Ovary (tissue), 9 donors: Measurements from ENCODE around the gene MACROH2A2. TPM values are rescaled to one million over a fixed set of nuclear protein-coding genes. Genes with fewer than 3 reads are reported as not detected.

Experiments
- DNase-seq, 5 donors: peaks; one replicate each; pipeline ENCODE4 v3.0.0-alpha.2; 2019 to 2020
- H3K27ac ChIP-seq, 2 donors: fragments of 200-600 bp; one replicate each; pipeline versions ENCODE4 v1.5.1 to v1.8.0; 2019 to 2022
- H3K27me3 ChIP-seq: fragments of 200-600 bp; one replicate; pipeline ENCODE4 v1.8.0; 2022
- H3K36me3 ChIP-seq: fragments of 200-600 bp; sonication (generic); one replicate; pipeline ENCODE4 v1.5.1; 2019
- H3K4me1 ChIP-seq: one replicate; pipeline ENCODE4 v1.8.1; 2013; ENCODE audit warnings: mild to moderate bottlenecking, moderate library complexity; ENCODE audit not compliant: insufficient read depth
- H3K4me3 ChIP-seq: fragments of 200-600 bp; sonication (generic); one replicate; pipeline ENCODE4 v1.5.1; 2017
- H3K9me3 ChIP-seq, 2 donors: fragments of 200-600 bp in 1 of 2; sonication (generic) in 1 of 2; one replicate each; pipeline versions ENCODE4 v1.5.1 to v1.8.1; 2013 to 2019; ENCODE audit warnings: mild to moderate bottlenecking in 1 of 2, moderate library complexity in 1 of 2
- EP300 ChIP-seq: sonication (generic); formaldehyde crosslinking; IDR thresholded peaks from one replicate; pipeline ENCODE4 v1.6.1; 2017; ENCODE audit warnings: antibody characterized with exemption
- POLR2A ChIP-seq: fragments of 450-650 bp; IDR thresholded peaks from one replicate; pipeline ENCODE4 v1.6.1; 2017; ENCODE audit warnings: antibody characterized with exemption, mild to moderate bottlenecking, moderate library complexity
- WGBS, 3 donors: extraction: QIAGEN DNeasy Blood & Tissue Kit in 1 of 3; methylation state at CpG; one replicate each; pipeline versions ENCODE4 v1.1.5 to v1.1.7; 2013 to 2017; 5-methylcytosine and 5-hydroxymethylcytosine counted together
- intact Hi-C, 4 donors: fragments of 100-400 bp; cut with DNase I; formaldehyde crosslinking; loops; one replicate each; pipeline versions ENCODE4 v1.11.0 to v1.15.1; 2022 to 2023
- polyA plus RNA-seq, 2 donors: library from polyadenylated mRNA; stranded (reverse); fragments of 200-250 nt in 1 of 2; fragments of 350-450 nt in 1 of 2; fragmentation: Illumina TruSeq in 1 of 2; extraction: RNeasy Lipid Tissue Mini Kit (QIAGEN cat#74804) in 1 of 2; gene quantifications; one replicate each; pipeline ENCODE4 v1.2.3, GENCODE V29; 2013 to 2014
- total RNA-seq, 7 donors: library from RNA; depleted of rRNA in 2 of 7; stranded (reverse); fragments of >200 nt in 2 of 7; fragmentation: NEBNext Ultra II Directional in 3 of 7; extraction: Animal tissue kit (Norgen Biotek cat#: 25700) in 3 of 7; gene quantifications; one replicate each; pipeline versions ENCODE4 v1.1.0 to v1.2.4, GENCODE V29; 2016 to 2023
- TF ChIP-seq, protein P1 (sequence below), 3 donors: fragments of 450-650 bp in 2 of 3; fragments of 200-600 bp in 1 of 3; IDR thresholded peaks; one replicate each; pipeline versions ENCODE4 v1.5.1 to v1.8.0; 2016 to 2022; ENCODE audit warnings: antibody characterized with exemption in 3 of 3, mild to moderate bottlenecking in 1 of 3
- donor health status: DM: no; HTN: no; CAD: no; lungs with moderate emphysema.
- donor health status: DM: no; HTN: no; CAD: no.
- donor health status: Bipolar disorder and iron deficiency.
- donor health status: DM: yes; HTN: yes; CAD: no.
- donor health status: DM: no; HTN: no; CAD: no.
- donor health status: DM: yes; HTN: yes; CAD: no.

MACROH2A2 gene
- total and polyA plus RNA-seq, 9 donors: 6.3 to 24.6 (median 19.3) TPM

DNA sequence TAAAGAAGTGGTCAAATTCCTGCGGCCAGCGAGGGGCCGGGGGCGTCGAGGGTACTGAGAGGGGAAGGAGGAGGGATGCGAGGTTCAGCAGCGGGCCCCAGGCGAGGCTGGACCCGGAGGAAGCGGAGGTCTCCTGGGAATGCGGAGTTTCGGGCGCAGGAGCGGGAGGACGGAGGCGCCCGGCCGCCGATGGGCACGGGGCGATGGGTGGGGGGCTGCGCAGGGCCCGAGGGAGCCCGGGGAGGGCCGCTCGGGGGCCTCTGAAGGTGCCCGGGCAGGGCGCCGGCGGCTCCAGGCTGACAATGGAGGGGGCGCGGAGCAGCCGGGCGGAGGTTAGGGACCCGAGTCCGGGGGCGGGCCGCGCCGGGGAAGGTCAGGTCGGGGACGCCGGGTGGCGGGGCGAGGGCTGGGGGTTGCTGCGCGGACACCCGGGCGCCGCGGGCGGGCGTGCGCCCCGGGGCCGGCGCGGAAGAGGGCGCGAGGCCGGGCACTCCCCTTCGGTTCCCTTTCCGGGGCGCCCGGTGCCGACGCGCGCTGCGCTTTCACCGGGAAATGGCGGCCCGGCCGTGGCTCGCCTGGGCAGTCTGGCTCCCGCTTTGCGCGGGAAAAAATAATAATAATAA lies 683 bp downstream of the MACROH2A2 start:
- peaks cover 6% of the 10 kb centered on the region for H3K4me1 ChIP-seq
- H3K27me3 ChIP-seq: no peaks in the 10 kb centered on the region
- H3K27ac ChIP-seq: peak overlapping the region in 1 of 2 donors; percentile 60
- no peaks in the 10 kb centered on the region for H3K9me3 ChIP-seq
- peak; percentile 15 to 53 (median 36) for DNase-seq
- 1 to 2% (median 1%) methylated on average over 40 to 78 of the region's 78 CpGs for WGBS, 3 donors
- intact Hi-C loops: no loop called here
- H3K4me3 ChIP-seq: peak overlapping the region; percentile 77
- H3K36me3 ChIP-seq: no peaks in the 10 kb centered on the region
- TF ChIP-seq POLR2A (no peak), EP300 (no peak)
- TF ChIP-seq, protein P1, sequence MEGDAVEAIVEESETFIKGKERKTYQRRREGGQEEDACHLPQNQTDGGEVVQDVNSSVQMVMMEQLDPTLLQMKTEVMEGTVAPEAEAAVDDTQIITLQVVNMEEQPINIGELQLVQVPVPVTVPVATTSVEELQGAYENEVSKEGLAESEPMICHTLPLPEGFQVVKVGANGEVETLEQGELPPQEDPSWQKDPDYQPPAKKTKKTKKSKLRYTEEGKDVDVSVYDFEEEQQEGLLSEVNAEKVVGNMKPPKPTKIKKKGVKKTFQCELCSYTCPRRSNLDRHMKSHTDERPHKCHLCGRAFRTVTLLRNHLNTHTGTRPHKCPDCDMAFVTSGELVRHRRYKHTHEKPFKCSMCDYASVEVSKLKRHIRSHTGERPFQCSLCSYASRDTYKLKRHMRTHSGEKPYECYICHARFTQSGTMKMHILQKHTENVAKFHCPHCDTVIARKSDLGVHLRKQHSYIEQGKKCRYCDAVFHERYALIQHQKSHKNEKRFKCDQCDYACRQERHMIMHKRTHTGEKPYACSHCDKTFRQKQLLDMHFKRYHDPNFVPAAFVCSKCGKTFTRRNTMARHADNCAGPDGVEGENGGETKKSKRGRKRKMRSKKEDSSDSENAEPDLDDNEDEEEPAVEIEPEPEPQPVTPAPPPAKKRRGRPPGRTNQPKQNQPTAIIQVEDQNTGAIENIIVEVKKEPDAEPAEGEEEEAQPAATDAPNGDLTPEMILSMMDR (IDR thresholded peaks at IDR 0.05): no peak

- TF ChIP-seq POLR2A (no peak), EP300 (no peak)
- TF ChIP-seq, protein P1 (IDR thresholded peaks at IDR 0.05): no peak
- peak overlapping the region; percentile 77 for H3K4me3 ChIP-seq
- no peaks in the 10 kb centered on the region for H3K9me3 ChIP-seq
- intact Hi-C loops: no loop called here
- peaks cover 6% of the 10 kb centered on the region for H3K4me1 ChIP-seq
- H3K27ac ChIP-seq: peak overlapping the region in 1 of 2 donors; percentile 60
- no peaks in the 10 kb centered on the region for H3K36me3 ChIP-seq
- 5 to 9% (median 6%) methylated on average over 31 to 33 of the region's 33 CpGs for WGBS, 3 donors
- no peaks in the 10 kb centered on the region for H3K27me3 ChIP-seq
- DNase-seq: peak; percentile 24 to 58 (median 47)
These were observed 1.2 kb downstream of the MACROH2A2 start for GRCh38 chr10:70053841-70054288.

GRCh38 chr10:70054902-70055301 lies 2.3 kb downstream of the MACROH2A2 start:
- intact Hi-C loops: no loop called here
- Histone ChIP-seq H3K4me1 (peaks cover 6% of the 10 kb centered on the region), H3K36me3 (no peaks in the 10 kb centered on the region), H3K27me3 (no peaks in the 10 kb centered on the region), H3K27ac (no peak overlapping the region), H3K4me3 (no peak overlapping the region), H3K9me3 (no peaks in the 10 kb centered on the region)
- TF ChIP-seq EP300: no peak
- no peak for DNase-seq
- 69 to 80% (median 70%) methylated on average over 4 of the region's 4 CpGs for WGBS, 3 donors

DNA sequence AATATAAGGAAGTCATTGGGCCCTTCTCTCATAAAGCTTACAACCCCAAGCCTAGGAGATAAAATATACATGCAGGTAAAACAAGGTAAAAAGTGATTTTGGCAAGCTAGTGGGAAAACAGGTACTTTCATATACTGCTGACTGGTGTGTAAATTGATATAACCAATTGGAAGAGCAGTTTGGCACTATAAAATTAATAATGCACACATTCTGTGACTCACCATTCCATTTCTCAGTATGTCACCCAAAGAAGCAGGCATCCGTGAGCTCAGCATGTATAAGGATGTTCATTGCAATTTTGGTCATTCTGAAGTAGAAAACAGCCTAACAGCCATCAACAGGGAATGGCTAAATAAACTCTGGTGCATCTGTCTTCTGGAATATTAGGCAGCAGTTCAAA lies 2.9 kb downstream of the MACROH2A2 start:
- Histone ChIP-seq H3K27ac (no peak overlapping the region), H3K4me1 (peaks cover 6% of the 10 kb centered on the region), H3K9me3 (no peaks in the 10 kb centered on the region), H3K4me3 (no peak overlapping the region), H3K27me3 (no peaks in the 10 kb centered on the region), H3K36me3 (no peaks in the 10 kb centered on the region)
- intact Hi-C loops: no loop called here
- DNase-seq: no peak
- TF ChIP-seq, protein P1 (IDR thresholded peaks at IDR 0.05): no peak
- no peak for TF ChIP-seq POLR2A
- no peak for TF ChIP-seq EP300
- 91 to 100% (median 97%) methylated on average over 1 of the region's 1 CpG for WGBS, 3 donors

DNA sequence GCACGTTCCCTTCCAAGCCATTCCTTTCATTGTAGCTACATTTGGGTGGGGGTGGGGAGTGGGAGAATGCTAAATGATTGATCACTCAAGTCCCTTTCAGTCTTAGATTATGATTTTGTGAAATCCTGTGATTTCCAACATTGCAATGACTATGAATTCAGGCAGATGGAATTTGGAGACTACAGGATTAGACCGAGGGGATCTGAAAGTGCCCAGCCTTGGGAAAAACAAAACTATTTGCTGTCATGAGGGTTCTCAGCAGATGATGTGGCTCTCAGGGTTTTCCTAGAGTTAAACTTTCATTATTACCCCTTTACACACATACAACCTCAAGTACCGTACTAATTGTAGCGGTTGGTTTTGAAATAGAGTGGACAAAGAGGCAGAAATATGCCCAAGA lies 4.7 kb downstream of the MACROH2A2 start:
- no peaks in the 10 kb centered on the region for H3K36me3 ChIP-seq

More for the DNA sequence above, 4.7 kb downstream of the MACROH2A2 start:
- peaks cover 6% of the 10 kb centered on the region for H3K4me1 ChIP-seq
- H3K27ac ChIP-seq: no peak overlapping the region
- H3K27me3 ChIP-seq: no peaks in the 10 kb centered on the region
- 86 to 95% (median 91%) methylated on average over 4 of the region's 4 CpGs for WGBS, 3 donors
- TF ChIP-seq EP300 (no peak), POLR2A (no peak)
- TF ChIP-seq, protein P1 (IDR thresholded peaks at IDR 0.05): no peak
- H3K4me3 ChIP-seq: no peak overlapping the region
- intact Hi-C loops: no loop called here
- no peak for DNase-seq
- H3K9me3 ChIP-seq: no peaks in the 10 kb centered on the region
